NCI-H82 (cell line): ENCODE data around the gene HKDC1.
"Not testable (repeated sequence)": the region's sequence is repeated elsewhere in the genome, so short reads cannot be mapped to it uniquely, and the experiment has no call there.

Experiments
- DNase-seq: peaks from one replicate; lab custom pipeline; 2025; lab: John Stamatoyannopoulos, UW

Gene HKDC1

DNA sequence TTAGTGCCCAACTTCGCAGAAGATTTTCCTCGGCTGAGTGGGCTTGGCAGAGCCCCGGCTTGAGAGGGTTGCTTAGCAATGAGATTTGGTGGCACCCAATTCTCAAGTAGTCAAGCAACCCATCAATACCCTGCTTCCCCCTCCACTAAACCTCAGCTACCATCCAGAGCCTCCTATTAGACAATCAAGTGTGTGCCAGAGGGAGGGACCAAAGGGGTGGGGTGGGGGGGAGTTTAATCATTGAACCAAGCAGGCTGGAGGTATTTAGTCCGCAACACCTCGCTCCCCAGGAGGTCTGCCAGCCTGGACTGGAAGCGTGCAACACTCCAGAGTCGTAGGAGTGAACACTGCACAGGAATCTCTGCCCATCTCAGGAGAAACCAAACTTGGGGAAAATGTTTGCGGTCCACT is at the start of gene HKDC1:
Gene HKDC1, plus strand, starts transcription at position 292 of the 411 bp plus-strand sequence. Its CDS starts 104 bp downstream, at position 396.
- no peak for DNase-seq

DNA sequence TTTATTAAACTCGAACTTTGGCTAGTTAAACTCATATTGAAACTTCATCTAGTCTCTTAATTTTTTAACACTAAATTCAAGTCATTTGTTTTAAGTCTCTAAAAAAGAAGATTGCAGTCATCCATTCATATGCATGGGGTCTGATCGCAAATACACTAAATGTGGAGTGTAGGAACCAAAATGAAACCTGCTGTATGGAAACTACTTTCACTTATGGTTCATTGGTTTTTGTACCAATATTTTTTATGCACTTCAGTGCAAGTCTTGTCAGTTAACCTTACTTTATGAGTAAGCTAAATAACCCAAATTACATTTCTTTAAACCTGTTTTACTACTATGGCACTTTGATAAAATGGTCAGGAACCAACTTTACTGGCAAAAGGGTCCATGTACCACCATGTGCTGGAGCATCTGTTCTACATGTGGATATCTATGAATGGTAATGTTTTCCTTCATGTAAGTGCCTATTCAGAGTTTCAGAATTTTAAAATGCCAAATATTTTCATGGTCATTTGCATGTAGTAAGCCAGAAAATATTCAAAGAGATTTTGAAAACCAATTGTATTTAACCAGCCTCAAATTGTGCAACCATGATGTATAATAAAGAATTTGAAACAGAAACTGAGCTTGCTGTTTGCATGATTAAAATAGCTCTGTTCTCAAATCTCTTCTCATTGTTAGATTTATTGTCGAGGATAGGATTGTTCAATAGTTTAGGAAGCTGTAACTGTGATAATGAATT is 47.7 kb upstream of the HKDC1 start:
- DNase-seq, result no peak

DNA sequence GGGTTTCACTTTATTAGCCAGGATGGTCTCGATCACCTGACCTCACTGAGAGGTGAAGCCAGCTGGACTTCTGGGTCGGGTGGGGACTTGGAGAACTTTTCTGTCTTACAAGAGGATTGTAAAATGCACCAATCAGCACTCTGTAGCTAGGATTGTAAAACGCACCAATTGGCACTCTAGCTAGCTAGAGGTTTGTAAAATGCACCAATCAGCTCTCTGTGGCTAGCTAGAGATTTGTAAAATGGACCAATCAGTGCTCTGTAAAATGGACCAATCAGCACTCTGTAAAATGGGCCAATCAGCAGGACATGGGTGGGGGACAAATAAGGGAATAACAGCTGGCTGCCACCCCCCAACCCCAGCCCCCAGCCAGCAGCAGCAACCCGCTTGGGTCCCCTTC is 44.8 kb upstream of the HKDC1 start:
- DNase-seq, result not testable (repeated sequence)

DNA sequence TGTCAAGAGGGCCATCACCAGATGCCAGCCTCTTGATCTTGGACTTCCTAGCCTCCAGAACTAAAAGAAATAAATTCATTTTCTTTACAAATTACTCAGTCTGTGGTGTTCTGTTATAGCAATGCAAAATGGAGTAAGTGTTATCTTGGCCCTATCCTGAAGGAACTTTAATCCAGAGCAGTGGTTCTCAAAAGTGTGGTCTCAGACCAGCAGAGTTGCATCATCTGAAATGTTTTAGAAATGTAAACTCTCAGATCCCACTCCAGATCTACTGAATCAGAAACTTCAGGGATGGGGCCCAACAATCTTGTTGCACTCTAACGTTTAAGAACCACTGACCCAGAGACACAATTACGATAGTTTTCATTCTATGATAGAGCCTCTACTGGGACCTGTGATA is 43.3 kb upstream of the HKDC1 start:
- DNase-seq, result no peak

- peak; percentile 66 for DNase-seq
These were observed 40.9 kb upstream of the HKDC1 start for GRCh38 chr10:69179089-69179742.

GRCh38 chr10:69179743-69180524 is 40.2 kb upstream of the HKDC1 start, which contains the start of gene SUPV3L1:
Gene SUPV3L1, plus strand, starts transcription at chr10:69180234. Its CDS starts 58 bp downstream, at chr10:69180292.
- peak; percentile 98 for DNase-seq

DNA sequence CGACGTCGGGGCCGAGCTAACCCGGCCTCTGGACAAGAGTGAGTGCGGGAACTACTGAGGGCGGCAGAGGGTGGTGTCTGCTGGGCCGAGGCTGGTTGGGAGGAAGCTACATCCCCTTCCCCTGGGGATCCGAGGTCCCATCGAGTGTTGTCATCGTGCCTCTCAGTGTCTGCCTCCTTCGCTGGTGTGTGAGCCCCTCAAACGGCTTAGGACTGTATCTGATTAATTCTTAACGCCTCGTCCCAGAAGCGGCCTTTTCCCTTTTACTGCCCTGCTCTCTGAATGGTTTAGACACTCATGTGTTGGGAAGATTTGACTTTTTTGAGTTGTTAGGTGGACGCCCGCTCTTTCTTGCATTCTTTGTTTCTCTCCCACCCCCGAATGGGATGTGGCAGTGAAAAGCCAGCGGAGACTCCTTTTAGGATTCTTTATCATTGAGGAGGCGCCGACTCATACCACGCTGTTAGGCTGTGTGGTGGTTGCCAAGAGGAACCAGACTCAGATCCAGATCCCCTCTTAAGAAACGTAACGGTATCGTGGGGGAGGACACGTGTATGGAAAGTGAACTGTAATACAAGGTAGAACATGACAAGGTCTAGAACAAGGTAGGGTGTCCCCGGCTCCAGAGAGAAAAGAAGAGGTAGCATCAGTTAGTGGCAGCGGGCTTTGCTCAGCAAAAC is 39.5 kb upstream of the HKDC1 start:
- peak; percentile 35 for DNase-seq

DNA sequence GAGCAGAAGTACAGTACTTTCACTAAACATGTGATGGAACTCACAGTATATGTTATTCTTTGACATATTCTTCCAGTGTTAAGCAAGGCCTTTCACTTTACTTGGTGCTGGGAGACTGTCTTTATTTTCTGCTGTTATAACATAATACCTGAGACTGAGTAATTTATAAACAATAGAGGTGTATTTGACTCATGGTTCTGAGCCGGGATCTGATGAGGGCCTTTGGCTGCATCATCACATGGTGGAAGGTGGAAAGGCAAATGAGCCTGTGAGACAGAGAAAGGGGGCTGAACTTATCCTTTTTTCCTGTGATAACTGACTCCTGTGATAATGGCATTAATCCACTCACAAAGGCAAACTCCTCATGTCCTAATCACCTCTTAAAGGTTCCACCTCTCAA is 38.7 kb upstream of the HKDC1 start:
- DNase-seq, result no peak

- no peak for DNase-seq
These were observed 38.1 kb upstream of the HKDC1 start for GRCh38 chr10:69182005-69182404.

GRCh38 chr10:69186524-69186923 is 33.6 kb upstream of the HKDC1 start:
- no peak for DNase-seq

GRCh38 chr10:69201045-69201444 is 19.1 kb upstream of the HKDC1 start:
- no peak for DNase-seq

DNA sequence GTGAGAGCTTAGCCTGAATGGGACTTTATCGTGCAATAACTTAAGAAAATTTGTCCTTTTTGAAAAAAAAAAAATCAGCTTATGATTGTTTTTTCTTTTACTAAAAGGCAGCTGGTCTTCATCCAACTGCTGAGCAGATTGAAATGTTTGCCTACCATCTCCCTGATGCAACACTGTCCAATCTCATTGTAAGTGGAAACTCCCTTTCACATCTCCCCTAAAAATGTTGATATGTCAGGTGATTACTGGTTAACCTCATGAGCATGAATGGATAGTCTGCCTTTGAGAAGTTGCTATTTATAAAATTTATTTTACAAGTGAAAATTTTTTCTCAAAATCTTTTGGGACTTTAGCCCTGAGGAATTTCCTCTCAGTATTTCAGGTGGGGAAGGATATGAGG is 17.8 kb upstream of the HKDC1 start:
- no peak for DNase-seq

GRCh38 chr10:69208761-69209160 is 11.4 kb upstream of the HKDC1 start:
- no peak for DNase-seq

DNA sequence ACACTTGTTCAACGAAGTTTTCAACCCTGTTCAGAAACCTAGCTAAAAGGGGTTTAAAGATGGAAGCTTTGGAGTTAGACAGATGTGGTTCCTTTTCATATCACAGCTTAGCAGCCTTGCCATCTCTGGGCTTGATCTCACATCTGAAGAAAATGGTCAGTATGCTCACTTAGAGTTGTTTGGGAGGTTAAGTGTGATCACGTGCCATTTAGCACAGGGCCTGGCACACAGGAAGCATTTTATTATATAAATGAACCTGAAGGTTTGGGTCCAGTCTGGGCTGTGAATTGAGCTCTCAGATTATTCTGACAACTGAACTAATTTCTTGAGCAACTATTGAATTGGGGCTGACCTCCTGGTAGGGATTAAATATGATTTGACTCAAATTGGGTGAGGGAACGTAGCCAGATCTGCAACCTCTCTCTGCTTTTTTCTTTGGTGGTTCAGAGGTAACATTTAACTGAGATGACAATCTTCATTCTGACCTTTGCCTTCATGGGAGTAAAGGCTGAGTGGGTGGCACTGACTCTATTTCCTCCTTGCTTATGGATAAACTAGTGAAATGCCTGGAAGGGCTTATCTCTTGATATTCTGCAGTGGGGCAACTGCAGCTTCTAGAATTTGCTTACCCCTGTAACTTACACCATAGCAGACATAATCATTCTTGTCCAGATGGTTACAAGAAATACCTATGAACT is 10.2 kb upstream of the HKDC1 start:
- DNase-seq, result no peak

DNA sequence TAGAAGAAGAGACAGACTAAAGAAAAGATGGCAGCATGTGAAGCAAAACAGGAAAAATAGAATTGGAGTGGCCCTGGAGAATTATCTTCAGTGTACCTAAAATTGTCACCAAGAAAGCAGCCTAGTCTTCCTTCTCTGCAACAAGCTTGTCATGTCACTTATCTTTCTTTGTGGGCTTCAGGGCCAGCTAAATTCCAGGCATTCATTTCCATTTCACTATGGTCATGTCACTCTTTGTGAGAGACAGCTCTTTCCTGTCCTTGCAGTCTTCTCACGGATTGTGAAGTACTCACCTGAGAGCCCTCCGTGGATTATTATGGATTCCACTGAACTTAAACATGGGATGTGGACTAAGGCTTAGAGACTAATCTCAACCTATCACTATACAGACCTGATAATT is 9.0 kb upstream of the HKDC1 start:
- no peak for DNase-seq

- no peak for DNase-seq
These were observed 8.6 kb upstream of the HKDC1 start for GRCh38 chr10:69211524-69211923.

DNA sequence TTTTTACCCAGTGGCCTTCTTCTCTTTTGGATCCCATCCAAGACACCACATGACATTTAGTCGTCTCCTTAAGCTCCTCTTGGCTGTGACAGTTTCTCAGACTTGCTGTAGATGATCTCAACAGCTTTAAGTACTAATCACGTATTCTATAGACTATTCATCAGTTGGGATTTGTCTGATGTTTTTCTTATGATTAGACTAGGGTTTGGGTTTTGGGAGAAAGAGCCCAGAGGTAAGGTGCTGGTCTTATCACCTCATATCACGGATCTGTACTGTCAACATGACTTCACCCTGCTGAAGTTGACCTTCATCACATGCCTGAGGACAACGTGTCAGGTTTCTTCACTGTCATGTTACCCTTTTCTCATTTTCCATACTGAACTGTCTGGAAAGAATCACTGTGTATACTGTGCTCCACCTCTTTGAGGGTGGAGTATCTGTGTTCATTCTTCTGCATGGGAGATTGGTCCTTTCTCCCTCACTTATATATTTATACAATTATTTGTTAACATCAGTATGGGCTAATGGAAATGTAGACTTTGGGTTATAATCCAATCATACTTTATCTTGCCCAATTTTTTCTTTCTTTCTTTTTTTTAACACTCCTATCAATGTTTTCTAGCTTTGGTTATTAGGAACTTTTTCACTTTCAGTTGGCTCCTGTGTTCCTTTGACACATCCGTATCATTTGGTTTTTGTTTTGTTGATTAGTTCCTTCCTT is 6.4 kb upstream of the HKDC1 start:
- DNase-seq, result peak; percentile 51

DNA sequence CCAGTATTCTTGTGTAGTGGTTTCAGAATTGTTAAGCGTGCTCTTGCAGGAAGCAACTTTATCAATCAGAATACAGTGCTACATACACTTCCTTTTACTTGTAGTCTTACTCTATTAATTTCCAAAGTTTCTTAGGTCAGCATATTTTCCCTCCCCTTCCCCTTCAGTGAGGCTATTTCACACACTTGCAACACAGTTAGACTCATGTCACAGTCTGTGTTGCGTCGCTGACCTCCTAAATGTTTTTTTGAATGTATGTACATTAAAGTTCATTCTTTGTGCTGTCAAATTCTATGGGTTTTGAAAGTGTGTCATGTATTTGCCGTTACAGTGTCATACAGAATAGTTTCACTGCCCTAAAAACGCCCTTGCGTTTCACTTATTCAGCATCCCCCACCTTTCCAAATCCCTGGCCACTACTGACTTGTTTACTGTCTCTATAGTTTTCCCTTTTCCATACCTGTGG is 5.4 kb upstream of the HKDC1 start:
- no peak for DNase-seq

DNA sequence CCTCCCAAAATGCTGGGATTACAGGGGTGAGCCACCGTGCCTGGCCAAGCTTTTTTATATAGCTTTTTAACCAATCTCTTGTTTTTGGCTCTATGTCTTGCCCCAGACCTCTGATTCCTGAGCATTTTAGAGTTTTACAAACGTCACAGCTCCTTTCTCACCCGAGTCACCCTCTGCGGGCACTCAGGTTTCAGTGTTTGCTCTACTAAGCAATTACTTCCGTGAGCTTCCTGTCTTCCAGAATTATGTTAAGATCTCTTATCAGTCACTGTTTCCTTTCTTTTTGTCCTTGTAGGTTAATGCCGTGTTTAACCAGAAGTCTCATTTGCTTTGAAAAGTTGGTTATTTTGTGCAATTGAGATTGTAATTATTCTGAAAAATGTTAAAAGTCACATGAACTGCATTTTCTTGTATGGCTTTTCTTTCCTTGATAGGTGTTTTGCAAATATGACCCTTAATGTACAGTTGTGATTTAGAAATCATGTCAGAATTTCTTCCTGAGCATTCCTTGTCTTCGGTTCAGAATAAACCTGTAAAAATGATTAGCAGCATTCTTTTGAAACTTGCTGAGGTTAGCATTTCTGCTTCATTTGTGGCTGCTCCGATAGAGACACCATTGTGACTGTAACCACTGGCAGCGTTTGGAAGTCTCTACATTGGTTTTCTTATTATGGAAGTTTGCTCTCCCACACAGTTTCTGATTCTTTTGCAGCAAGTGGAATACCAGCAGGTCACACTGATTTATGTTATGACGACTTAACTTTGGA is 4.5 kb upstream of the HKDC1 start:
- DNase-seq, result no peak

DNA sequence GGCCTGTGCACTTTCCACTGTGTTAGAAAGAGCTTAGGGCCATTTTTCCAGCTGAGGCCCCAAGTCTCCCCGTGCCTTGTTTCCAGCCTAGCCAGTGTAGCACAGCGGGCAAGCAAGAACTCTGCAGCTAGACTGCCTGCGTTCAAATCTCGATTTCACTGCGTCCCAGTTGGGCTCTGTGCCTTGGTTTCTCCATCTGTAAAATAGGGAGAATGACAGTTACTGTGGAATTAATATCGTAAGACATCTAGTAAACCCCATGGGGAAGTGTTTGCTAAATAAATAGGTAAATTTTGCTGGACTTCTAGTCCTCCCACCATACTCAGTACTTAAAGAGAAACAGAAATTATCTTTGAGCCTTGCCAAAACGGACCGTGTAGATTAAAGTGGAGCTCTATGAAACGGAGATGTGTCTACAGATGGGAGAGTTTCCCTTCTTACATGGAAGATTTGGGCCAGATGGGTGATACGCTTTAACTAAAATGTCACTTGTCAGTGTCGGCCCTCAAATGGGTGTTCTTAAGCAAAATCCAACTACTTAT is 3.5 kb upstream of the HKDC1 start:
- DNase-seq, result peak; percentile 62
